HG02623 (cell line): ENCODE results near the gene C18orf63.
"Not testable (repeated sequence)": the region's sequence is repeated elsewhere in the genome, so short reads cannot be mapped to it uniquely, and the experiment has no call there.

Experiments used
- ATAC-seq: cut with Tn5 transposase; IDR thresholded peaks from one replicate; pipeline ENCODE4 v1.9.1; 2021; ENCODE audit warnings: moderate library complexity; ENCODE audit not compliant: unreplicated experiment

The C18orf63 gene

GRCh38 chr18:74326791-74327190, 11.2 kb downstream of the C18orf63 start:
- ATAC-seq: not testable (repeated sequence)

- ATAC-seq: no peak
Observed at GRCh38 chr18:74328206-74328605, 12.6 kb downstream of the C18orf63 start.

GRCh38 chr18:74329688-74330205, 14.1 kb downstream of the C18orf63 start:
- ATAC-seq: no peak

GRCh38 chr18:74331404-74331803, 15.8 kb downstream of the C18orf63 start:
- no peak for ATAC-seq

GRCh38 chr18:74333091-74333490, 17.5 kb downstream of the C18orf63 start:
- ATAC-seq: no peak

- ATAC-seq: peak; percentile 52
Observed at GRCh38 chr18:74334242-74334893, 18.7 kb downstream of the C18orf63 start.

GRCh38 chr18:74336656-74337055, 21.0 kb downstream of the C18orf63 start:
- no peak for ATAC-seq

- no peak for ATAC-seq
Observed at GRCh38 chr18:74337155-74337911, 21.7 kb downstream of the C18orf63 start.

GRCh38 chr18:74337912-74338309, 22.3 kb downstream of the C18orf63 start:
- ATAC-seq: no peak

- ATAC-seq: no peak
Observed at GRCh38 chr18:74342416-74343043, 26.9 kb downstream of the C18orf63 start.

GRCh38 chr18:74346206-74346605, 30.6 kb downstream of the C18orf63 start:
- no peak for ATAC-seq

GRCh38 chr18:74348581-74348980, 32.9 kb downstream of the C18orf63 start:
- ATAC-seq: no peak

GRCh38 chr18:74351354-74351753, 35.7 kb downstream of the C18orf63 start:
- no peak for ATAC-seq

GRCh38 chr18:74353169-74353775, 37.6 kb downstream of the C18orf63 start:
- peak; percentile 72 for ATAC-seq

- no peak for ATAC-seq
Observed at GRCh38 chr18:74356959-74357358, 41.3 kb downstream of the C18orf63 start.

- no peak for ATAC-seq
Observed at GRCh38 chr18:74360852-74361655, 45.4 kb downstream of the C18orf63 start.

- no peak for ATAC-seq
Observed at GRCh38 chr18:74367905-74368304, 52.3 kb downstream of the C18orf63 start.

GRCh38 chr18:74368901-74369705, 53.5 kb downstream of the C18orf63 start:
- ATAC-seq: no peak

GRCh38 chr18:74370115-74370514, 54.5 kb downstream of the C18orf63 start:
- no peak for ATAC-seq

- ATAC-seq: no peak
Observed at GRCh38 chr18:74373428-74373827, 57.8 kb downstream of the C18orf63 start.
